Measurements from ENCODE around the gene C5orf24.

The C5orf24 gene

DNA sequence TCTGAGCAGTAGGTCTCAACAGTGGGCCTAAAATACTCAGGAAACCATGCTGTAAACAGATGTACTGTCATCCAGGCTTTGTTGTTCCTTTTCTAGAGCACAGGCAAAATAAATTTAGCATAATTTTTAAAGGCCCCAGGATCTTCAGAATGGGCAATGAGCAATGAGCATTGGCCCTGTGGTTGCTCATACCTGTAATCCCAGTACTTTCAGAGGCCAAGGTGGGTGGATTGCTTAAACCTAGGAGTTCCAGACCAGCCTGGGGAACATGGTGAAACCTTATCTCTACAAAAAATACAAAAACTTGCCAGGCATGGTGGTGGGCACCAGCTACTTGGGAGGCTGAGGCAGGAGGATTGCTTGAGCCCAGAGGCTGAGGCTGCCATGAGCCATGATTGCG lies 45.7 kb downstream of the C5orf24 start:
- TF ChIP-seq PPARA (CRISPR knock-in tag; IDR thresholded peaks at IDR 0.05; ENCODE audit: borderline replicate concordance), result no peak
- TF ChIP-seq, protein P1, sequence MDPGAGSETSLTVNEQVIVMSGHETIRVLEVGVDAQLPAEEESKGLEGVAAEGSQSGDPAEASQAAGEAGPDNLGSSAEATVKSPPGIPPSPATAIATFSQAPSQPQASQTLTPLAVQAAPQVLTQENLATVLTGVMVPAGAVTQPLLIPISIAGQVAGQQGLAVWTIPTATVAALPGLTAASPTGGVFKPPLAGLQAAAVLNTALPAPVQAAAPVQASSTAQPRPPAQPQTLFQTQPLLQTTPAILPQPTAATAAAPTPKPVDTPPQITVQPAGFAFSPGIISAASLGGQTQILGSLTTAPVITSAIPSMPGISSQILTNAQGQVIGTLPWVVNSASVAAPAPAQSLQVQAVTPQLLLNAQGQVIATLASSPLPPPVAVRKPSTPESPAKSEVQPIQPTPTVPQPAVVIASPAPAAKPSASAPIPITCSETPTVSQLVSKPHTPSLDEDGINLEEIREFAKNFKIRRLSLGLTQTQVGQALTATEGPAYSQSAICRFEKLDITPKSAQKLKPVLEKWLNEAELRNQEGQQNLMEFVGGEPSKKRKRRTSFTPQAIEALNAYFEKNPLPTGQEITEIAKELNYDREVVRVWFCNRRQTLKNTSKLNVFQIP (CRISPR knock-in tag; IDR thresholded peaks at IDR 0.05; ENCODE audit: borderline replicate concordance, low read depth), result no peak
- TF ChIP-seq ISL1 (CRISPR knock-in tag; IDR thresholded peaks at IDR 0.05), result no peak
- no peak for TF ChIP-seq ZNF8 (CRISPR knock-in tag; IDR thresholded peaks at IDR 0.05)
- TF ChIP-seq ESRRG (CRISPR knock-in tag; IDR thresholded peaks at IDR 0.05), result no peak
- no peak for TF ChIP-seq SNAI2 (CRISPR knock-in tag; IDR thresholded peaks at IDR 0.05)
- TF ChIP-seq, protein P2, sequence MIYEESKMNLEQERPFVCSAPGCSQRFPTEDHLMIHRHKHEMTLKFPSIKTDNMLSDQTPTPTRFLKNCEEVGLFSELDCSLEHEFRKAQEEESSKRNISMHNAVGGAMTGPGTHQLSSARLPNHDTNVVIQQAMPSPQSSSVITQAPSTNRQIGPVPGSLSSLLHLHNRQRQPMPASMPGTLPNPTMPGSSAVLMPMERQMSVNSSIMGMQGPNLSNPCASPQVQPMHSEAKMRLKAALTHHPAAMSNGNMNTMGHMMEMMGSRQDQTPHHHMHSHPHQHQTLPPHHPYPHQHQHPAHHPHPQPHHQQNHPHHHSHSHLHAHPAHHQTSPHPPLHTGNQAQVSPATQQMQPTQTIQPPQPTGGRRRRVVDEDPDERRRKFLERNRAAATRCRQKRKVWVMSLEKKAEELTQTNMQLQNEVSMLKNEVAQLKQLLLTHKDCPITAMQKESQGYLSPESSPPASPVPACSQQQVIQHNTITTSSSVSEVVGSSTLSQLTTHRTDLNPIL (CRISPR knock-in tag; IDR thresholded peaks at IDR 0.05; ENCODE audit: low read depth), result no peak
- TF ChIP-seq ZNF565 (CRISPR knock-in tag; conservative IDR thresholded peaks at IDR 0.05; ENCODE audit: low read depth), result no peak
- no peak for TF ChIP-seq OSR1 (CRISPR knock-in tag; IDR thresholded peaks at IDR 0.05)
- TF ChIP-seq ZFP3 (CRISPR knock-in tag; IDR thresholded peaks at IDR 0.05), result no peak
- TF ChIP-seq CSDC2 (CRISPR knock-in tag; IDR thresholded peaks at IDR 0.05), result no peak
- no peak for TF ChIP-seq RARB (CRISPR knock-in tag; IDR thresholded peaks at IDR 0.05)
- TF ChIP-seq ARNTL (CRISPR knock-in tag; IDR thresholded peaks at IDR 0.05; ENCODE audit: borderline replicate concordance, low read depth), result no peak
- TF ChIP-seq TCF4 (CRISPR knock-in tag; IDR thresholded peaks at IDR 0.05; ENCODE audit: borderline replicate concordance), result no peak
- no peak for ATAC-seq

DNA sequence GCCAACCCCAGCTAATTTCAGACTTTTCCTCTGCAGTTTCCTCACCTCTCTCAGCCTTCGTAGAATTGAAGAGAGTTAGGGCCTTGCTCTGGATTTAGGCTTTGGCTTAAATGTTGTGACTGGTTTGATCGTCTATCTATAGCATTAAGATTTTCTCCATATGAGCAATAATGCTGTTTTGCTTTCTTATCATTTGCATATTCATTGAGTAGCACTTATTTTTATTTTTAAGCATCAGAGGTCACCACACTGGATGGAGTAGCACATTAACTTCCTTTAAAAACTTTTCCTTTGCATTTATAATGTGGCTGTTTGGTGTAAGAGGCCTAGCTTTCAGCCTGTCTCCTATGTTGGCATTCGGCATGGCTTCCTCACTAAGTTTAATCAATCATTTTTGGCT lies 46.5 kb downstream of the C5orf24 start:
- no peak for ATAC-seq
- TF ChIP-seq ZFP3 (CRISPR knock-in tag; IDR thresholded peaks at IDR 0.05), result no peak
- TF ChIP-seq, protein P2 (CRISPR knock-in tag; IDR thresholded peaks at IDR 0.05; ENCODE audit: low read depth), result no peak
- no peak for TF ChIP-seq PPARA (CRISPR knock-in tag; IDR thresholded peaks at IDR 0.05; ENCODE audit: borderline replicate concordance)
- TF ChIP-seq SNAI2 (CRISPR knock-in tag; IDR thresholded peaks at IDR 0.05), result no peak
- no peak for TF ChIP-seq BACH2 (CRISPR knock-in tag; IDR thresholded peaks at IDR 0.05; ENCODE audit: borderline replicate concordance)
- TF ChIP-seq TCF4 (CRISPR knock-in tag; IDR thresholded peaks at IDR 0.05; ENCODE audit: borderline replicate concordance), result no peak
- TF ChIP-seq, protein P1 (CRISPR knock-in tag; IDR thresholded peaks at IDR 0.05; ENCODE audit: borderline replicate concordance, low read depth), result no peak
- TF ChIP-seq ISL1 (CRISPR knock-in tag; IDR thresholded peaks at IDR 0.05), result no peak
- TF ChIP-seq, protein P3, sequence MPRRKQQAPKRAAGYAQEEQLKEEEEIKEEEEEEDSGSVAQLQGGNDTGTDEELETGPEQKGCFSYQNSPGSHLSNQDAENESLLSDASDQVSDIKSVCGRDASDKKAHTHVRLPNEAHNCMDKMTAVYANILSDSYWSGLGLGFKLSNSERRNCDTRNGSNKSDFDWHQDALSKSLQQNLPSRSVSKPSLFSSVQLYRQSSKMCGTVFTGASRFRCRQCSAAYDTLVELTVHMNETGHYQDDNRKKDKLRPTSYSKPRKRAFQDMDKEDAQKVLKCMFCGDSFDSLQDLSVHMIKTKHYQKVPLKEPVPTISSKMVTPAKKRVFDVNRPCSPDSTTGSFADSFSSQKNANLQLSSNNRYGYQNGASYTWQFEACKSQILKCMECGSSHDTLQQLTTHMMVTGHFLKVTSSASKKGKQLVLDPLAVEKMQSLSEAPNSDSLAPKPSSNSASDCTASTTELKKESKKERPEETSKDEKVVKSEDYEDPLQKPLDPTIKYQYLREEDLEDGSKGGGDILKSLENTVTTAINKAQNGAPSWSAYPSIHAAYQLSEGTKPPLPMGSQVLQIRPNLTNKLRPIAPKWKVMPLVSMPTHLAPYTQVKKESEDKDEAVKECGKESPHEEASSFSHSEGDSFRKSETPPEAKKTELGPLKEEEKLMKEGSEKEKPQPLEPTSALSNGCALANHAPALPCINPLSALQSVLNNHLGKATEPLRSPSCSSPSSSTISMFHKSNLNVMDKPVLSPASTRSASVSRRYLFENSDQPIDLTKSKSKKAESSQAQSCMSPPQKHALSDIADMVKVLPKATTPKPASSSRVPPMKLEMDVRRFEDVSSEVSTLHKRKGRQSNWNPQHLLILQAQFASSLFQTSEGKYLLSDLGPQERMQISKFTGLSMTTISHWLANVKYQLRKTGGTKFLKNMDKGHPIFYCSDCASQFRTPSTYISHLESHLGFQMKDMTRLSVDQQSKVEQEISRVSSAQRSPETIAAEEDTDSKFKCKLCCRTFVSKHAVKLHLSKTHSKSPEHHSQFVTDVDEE (CRISPR knock-in tag; IDR thresholded peaks at IDR 0.05), result no peak
- TF ChIP-seq ZNF565 (CRISPR knock-in tag; conservative IDR thresholded peaks at IDR 0.05; ENCODE audit: low read depth), result no peak
- no peak for TF ChIP-seq GLIS3 (CRISPR knock-in tag; IDR thresholded peaks at IDR 0.05)
- TF ChIP-seq CSDC2 (CRISPR knock-in tag; IDR thresholded peaks at IDR 0.05), result no peak
- TF ChIP-seq ESRRG (CRISPR knock-in tag; IDR thresholded peaks at IDR 0.05), result no peak
- TF ChIP-seq, protein P4, sequence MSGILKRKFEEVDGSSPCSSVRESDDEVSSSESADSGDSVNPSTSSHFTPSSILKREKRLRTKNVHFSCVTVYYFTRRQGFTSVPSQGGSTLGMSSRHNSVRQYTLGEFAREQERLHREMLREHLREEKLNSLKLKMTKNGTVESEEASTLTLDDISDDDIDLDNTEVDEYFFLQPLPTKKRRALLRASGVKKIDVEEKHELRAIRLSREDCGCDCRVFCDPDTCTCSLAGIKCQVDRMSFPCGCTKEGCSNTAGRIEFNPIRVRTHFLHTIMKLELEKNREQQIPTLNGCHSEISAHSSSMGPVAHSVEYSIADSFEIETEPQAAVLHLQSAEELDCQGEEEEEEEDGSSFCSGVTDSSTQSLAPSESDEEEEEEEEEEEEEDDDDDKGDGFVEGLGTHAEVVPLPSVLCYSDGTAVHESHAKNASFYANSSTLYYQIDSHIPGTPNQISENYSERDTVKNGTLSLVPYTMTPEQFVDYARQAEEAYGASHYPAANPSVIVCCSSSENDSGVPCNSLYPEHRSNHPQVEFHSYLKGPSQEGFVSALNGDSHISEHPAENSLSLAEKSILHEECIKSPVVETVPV (CRISPR knock-in tag; IDR thresholded peaks at IDR 0.05), result no peak
- TF ChIP-seq RARB (CRISPR knock-in tag; IDR thresholded peaks at IDR 0.05), result no peak
- no peak for TF ChIP-seq ZFP30 (CRISPR knock-in tag; IDR thresholded peaks at IDR 0.05)
- no peak for TF ChIP-seq ZNF70 (CRISPR knock-in tag; IDR thresholded peaks at IDR 0.05)
- TF ChIP-seq TOX (CRISPR knock-in tag; IDR thresholded peaks at IDR 0.05; ENCODE audit: borderline replicate concordance), result no peak
- TF ChIP-seq ARNTL (CRISPR knock-in tag; IDR thresholded peaks at IDR 0.05; ENCODE audit: borderline replicate concordance, low read depth), result no peak
